Neural progenitor cell (in vitro differentiated cells): ENCODE measurements around the gene EPHB6. TPM values are rescaled to one million over a fixed set of nuclear protein-coding genes. Genes with fewer than 3 reads are reported as not detected.

ENCODE experiments used
- DNase-seq: peaks from one replicate; pipeline ENCODE4 v3.0.0-alpha.2; 2016; ENCODE audit warnings: low spot score
- H2AFZ ChIP-seq: fragments of 200-600 bp; sonication (generic); replicated peaks from 2 replicates; pipeline ENCODE4 v1.6.1; 2016; ENCODE audit warnings: antibody characterized with exemption
- H3F3A ChIP-seq: fragments of 200-600 bp; sonication (generic); 2 replicates; pipeline ENCODE4 v1.6.1; 2016; ENCODE audit warnings: antibody characterized with exemption, low read depth
- H3K27ac ChIP-seq: fragments of 200-600 bp; sonication (generic); 2 replicates; pipeline ENCODE4 v1.5.1; 2016; ENCODE audit warnings: mild to moderate bottlenecking
- H3K27me3 ChIP-seq: fragments of 200-600 bp; sonication (generic); 2 replicates; pipeline ENCODE4 v1.6.1; 2016; ENCODE audit warnings: mild to moderate bottlenecking, moderate library complexity
- H3K36me3 ChIP-seq: fragments of 200-600 bp; sonication (generic); 2 replicates; pipeline ENCODE4 v1.5.1; 2016
- H3K4me1 ChIP-seq: fragments of 200-600 bp; sonication (generic); 2 replicates; pipeline ENCODE4 v1.6.1; 2016; ENCODE audit warnings: mixed run types
- H3K4me2 ChIP-seq: fragments of 200-600 bp; sonication (generic); 2 replicates; pipeline ENCODE4 v1.6.1; 2016
- H3K4me3 ChIP-seq: fragments of 200-600 bp; sonication (generic); 2 replicates; pipeline ENCODE4 v1.5.1; 2016
- H3K79me2 ChIP-seq: fragments of 200-600 bp; sonication (generic); 2 replicates; pipeline ENCODE4 v1.6.1; 2016; ENCODE audit warnings: low read depth
- H3K9ac ChIP-seq: fragments of 200-600 bp; sonication (generic); 2 replicates; pipeline ENCODE4 v1.6.1; 2016
- H3K9me3 ChIP-seq: fragments of 200-600 bp; sonication (generic); 2 replicates; pipeline ENCODE4 v1.5.1; 2016; ENCODE audit warnings: low read depth
- H4K20me1 ChIP-seq: fragments of 200-600 bp; sonication (generic); 2 replicates; pipeline ENCODE4 v1.6.1; 2016; ENCODE audit warnings: low read depth
- H3K27ac Mint-ChIP-seq: 3 replicates; pipeline ENCODE4 v1.8.0; 2021; ENCODE audit warnings: mixed read lengths
- H3K27me3 Mint-ChIP-seq: 2 replicates; pipeline ENCODE4 v1.8.0; 2022; ENCODE audit warnings: low read depth, mild to moderate bottlenecking, inconsistent platforms, moderate library complexity, mixed read lengths; ENCODE audit not compliant: insufficient read depth
- H3K36me3 Mint-ChIP-seq: 3 replicates; pipeline ENCODE4 v1.8.0; 2021; ENCODE audit warnings: mixed read lengths
- H3K4me1 Mint-ChIP-seq: 3 replicates; pipeline ENCODE4 v1.8.0; 2021; ENCODE audit warnings: mixed read lengths
- H3K4me3 Mint-ChIP-seq: 3 replicates; pipeline ENCODE4 v1.8.0; 2021; ENCODE audit warnings: mild to moderate bottlenecking, moderate library complexity, mixed read lengths
- H3K9me3 Mint-ChIP-seq: 3 replicates; pipeline ENCODE4 v1.8.0; 2020; ENCODE audit warnings: mixed read lengths
- EZH2 ChIP-seq: fragments of 200-600 bp; sonication (generic); IDR thresholded peaks from 2 replicates; pipeline ENCODE4 v1.6.1; 2017; ENCODE audit warnings: antibody characterized with exemption, mild to moderate bottlenecking, moderate library complexity
- EZH2phosphoT487 ChIP-seq: fragments of 200-600 bp; sonication (generic); IDR thresholded peaks from 2 replicates; pipeline ENCODE4 v1.6.1; 2017; ENCODE audit warnings: antibody characterized with exemption
- total RNA-seq: library from RNA; depleted of rRNA; stranded (reverse); fragments of >200 nt; gene quantifications from 2 replicates; pipeline ENCODE4 v1.2.3, GENCODE V29; 2015; ENCODE audit warnings: low replicate concordance
- TF ChIP-seq, protein P1 (sequence below): fragments of 200-600 bp; sonication (generic); IDR thresholded peaks from 2 replicates; pipeline ENCODE4 v1.5.1; 2017; ENCODE audit warnings: antibody characterized with exemption, mild to moderate bottlenecking

Gene EPHB6
- total RNA-seq, 1 donor from 2014 or later = 4.8 TPM

DNA sequence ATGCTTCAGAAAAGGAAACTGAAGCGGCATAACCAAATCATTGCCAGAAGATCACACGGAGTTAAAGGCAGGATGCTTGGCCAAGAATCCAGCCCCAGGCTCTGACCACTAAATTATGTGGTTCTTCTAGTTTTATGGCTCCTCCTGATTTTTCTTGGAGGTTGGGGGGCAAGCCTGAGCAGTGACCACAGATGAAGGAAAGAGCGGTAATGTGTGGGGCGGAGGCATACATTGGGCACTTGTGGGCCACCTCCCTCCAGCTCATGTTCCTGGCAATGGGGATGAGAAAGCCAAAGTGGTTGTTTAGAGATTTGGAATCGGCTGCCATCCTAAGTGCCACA lies 27.4 kb downstream of the EPHB6 start:
- H3K27me3 ChIP-seq = no peaks in the 10 kb centered on the region
- no peak overlapping the region for H3K4me3 ChIP-seq
- no peak overlapping the region for H3K27ac ChIP-seq
- Mint-ChIP-seq H3K9me3 (no peaks in the 10 kb centered on the region), H3K4me3 (no peak overlapping the region), H3K27me3 (peaks cover 2% of the 10 kb centered on the region), H3K27ac (no peak overlapping the region), H3K4me1 (peaks cover 2% of the 10 kb centered on the region), H3K36me3 (no peaks in the 10 kb centered on the region)
- H3K4me2 ChIP-seq = no peak overlapping the region
- H3F3A ChIP-seq = no peaks in the 10 kb centered on the region
- no peaks in the 10 kb centered on the region for H3K79me2 ChIP-seq
- no peak for TF ChIP-seq EZH2
- TF ChIP-seq, protein P1, sequence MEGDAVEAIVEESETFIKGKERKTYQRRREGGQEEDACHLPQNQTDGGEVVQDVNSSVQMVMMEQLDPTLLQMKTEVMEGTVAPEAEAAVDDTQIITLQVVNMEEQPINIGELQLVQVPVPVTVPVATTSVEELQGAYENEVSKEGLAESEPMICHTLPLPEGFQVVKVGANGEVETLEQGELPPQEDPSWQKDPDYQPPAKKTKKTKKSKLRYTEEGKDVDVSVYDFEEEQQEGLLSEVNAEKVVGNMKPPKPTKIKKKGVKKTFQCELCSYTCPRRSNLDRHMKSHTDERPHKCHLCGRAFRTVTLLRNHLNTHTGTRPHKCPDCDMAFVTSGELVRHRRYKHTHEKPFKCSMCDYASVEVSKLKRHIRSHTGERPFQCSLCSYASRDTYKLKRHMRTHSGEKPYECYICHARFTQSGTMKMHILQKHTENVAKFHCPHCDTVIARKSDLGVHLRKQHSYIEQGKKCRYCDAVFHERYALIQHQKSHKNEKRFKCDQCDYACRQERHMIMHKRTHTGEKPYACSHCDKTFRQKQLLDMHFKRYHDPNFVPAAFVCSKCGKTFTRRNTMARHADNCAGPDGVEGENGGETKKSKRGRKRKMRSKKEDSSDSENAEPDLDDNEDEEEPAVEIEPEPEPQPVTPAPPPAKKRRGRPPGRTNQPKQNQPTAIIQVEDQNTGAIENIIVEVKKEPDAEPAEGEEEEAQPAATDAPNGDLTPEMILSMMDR = no peak
- no peak for TF ChIP-seq EZH2phosphoT487
- no peaks in the 10 kb centered on the region for H4K20me1 ChIP-seq
- no peak for DNase-seq
- H2AFZ ChIP-seq = no peak overlapping the region
- no peaks in the 10 kb centered on the region for H3K9me3 ChIP-seq
- H3K36me3 ChIP-seq = no peaks in the 10 kb centered on the region
- H3K9ac ChIP-seq = no peak overlapping the region
- H3K4me1 ChIP-seq = peaks cover 9% of the 10 kb centered on the region

DNA sequence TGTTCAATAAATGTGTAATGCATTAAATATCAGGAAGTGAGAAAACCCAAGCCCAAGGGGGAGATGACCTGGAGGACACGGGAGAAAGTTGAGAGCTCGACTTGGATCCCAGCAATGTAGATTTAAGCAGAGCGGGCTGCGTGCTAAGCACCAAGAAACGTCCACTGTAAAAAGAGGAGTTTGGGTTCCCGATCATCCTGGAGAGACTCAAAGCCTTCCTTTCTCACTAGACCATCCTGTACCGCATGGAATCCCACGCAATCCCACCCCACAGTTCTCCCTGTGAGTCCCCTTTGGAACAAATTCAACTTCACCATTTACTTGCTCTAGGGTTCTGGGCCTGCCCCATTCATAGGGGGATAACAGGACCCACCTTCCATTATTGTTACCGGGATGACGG lies 28.3 kb downstream of the EPHB6 start:
- peaks cover 9% of the 10 kb centered on the region for H3K4me1 ChIP-seq
- no peak overlapping the region for H3K4me2 ChIP-seq
- H3K4me1 Mint-ChIP-seq = peaks cover 4% of the 10 kb centered on the region
- H3K4me3 Mint-ChIP-seq = no peak overlapping the region
- no peak overlapping the region for H3K27ac Mint-ChIP-seq
- H3K9ac ChIP-seq = no peak overlapping the region
- TF ChIP-seq, protein P1 = no peak
- no peak for TF ChIP-seq EZH2
- TF ChIP-seq EZH2phosphoT487 = no peak
- H3K27ac ChIP-seq = no peak overlapping the region
- no peaks in the 10 kb centered on the region for H3K36me3 Mint-ChIP-seq
- no peaks in the 10 kb centered on the region for H3K27me3 ChIP-seq
- no peaks in the 10 kb centered on the region for H3F3A ChIP-seq
- H3K4me3 ChIP-seq = no peak overlapping the region
- no peak overlapping the region for H2AFZ ChIP-seq
- no peaks in the 10 kb centered on the region for H4K20me1 ChIP-seq
- H3K36me3 ChIP-seq = no peaks in the 10 kb centered on the region
- H3K27me3 Mint-ChIP-seq = peaks cover 2% of the 10 kb centered on the region
- no peak for DNase-seq
- H3K79me2 ChIP-seq = no peaks in the 10 kb centered on the region
- no peaks in the 10 kb centered on the region for H3K9me3 Mint-ChIP-seq
- no peaks in the 10 kb centered on the region for H3K9me3 ChIP-seq

DNA sequence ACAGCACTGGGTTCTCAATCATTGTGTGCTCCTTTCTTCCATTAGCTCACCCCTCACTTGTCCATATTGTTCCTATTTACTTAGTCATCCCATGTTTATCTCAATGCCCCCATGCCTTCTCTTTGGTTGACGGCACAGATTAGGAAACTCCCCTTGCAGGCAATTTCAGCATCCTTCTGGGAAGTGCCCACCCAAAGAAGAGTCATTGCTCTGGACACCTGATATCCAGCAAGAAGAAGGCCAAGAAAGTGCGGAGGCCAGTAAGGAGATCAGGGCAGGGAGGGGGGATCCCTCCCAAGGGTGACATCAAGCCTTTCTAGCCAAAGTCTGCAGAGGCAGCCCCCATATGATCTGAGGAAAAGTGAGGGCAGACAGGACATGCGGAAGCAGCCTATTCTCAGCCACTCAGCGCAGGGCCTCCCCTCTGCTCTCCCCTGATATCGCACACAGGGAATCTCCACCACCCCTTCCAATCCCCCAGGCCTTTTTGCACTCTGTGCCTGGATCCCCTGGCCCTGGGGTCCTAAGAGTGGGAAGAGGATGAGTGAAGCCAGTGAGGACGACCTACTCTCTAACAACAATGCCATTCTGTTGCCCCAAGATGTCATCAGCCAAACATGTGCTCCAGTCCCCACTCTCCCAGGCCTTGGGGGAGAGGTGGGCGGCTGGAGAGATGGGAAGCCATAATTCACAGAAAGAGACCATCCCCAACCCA lies 28.9 kb downstream of the EPHB6 start:
- peaks cover 4% of the 10 kb centered on the region for H3K4me1 Mint-ChIP-seq
- H3K9me3 ChIP-seq = no peaks in the 10 kb centered on the region
- peaks cover 9% of the 10 kb centered on the region for H3K4me1 ChIP-seq
- H2AFZ ChIP-seq = no peak overlapping the region
- H3F3A ChIP-seq = no peaks in the 10 kb centered on the region
- H3K27me3 Mint-ChIP-seq = peaks cover 2% of the 10 kb centered on the region
- no peaks in the 10 kb centered on the region for H4K20me1 ChIP-seq
- no peak overlapping the region for H3K27ac ChIP-seq
- H3K36me3 Mint-ChIP-seq = no peaks in the 10 kb centered on the region
- H3K9me3 Mint-ChIP-seq = no peaks in the 10 kb centered on the region
- no peak overlapping the region for H3K9ac ChIP-seq
- no peaks in the 10 kb centered on the region for H3K79me2 ChIP-seq
- no peak overlapping the region for H3K4me3 Mint-ChIP-seq
- H3K27ac Mint-ChIP-seq = no peak overlapping the region
- no peak overlapping the region for H3K4me3 ChIP-seq
- H3K36me3 ChIP-seq = no peaks in the 10 kb centered on the region
- no peak for DNase-seq
- no peak overlapping the region for H3K4me2 ChIP-seq
- H3K27me3 ChIP-seq = no peaks in the 10 kb centered on the region
- no peak for TF ChIP-seq EZH2
- TF ChIP-seq, protein P1 = no peak
- TF ChIP-seq EZH2phosphoT487 = no peak
